HK-2 (cell line): ENCODE measurements around the gene SMYD4.

ENCODE experiments used
- DNase-seq: peaks from one replicate; pipeline ENCODE4 v3.0.0-alpha.2; 2018; ENCODE audit not compliant: unreplicated experiment

SMYD4 gene

DNA sequence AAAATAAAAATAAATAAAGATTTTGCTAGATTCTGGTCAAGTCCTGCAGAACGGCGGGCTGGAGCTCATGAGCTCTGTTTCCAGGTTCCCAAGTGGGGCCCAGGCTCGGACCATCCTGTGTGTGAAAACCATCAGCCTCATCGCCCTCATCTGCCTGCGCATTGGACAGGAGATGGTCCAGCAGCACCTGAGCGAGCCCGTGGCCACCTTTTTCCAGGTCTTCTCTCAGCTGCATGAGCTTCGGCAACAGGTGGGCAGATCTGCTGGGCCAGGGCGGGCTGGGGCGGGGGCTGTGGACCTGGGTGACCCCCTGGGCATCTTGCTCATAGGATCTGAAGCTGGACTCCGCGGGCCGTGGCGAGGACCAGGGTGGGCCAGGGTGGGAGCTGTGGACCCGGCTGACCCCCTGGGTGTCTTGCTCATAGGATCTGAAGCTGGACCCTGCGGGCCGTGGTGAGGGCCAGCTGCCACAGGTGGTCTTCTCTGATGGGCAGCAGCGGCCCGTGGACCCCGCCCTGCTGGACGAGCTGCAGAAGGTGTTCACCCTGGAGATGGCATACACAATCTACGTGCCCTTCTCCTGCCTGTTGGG lies 97.4 kb downstream of the SMYD4 start:
- DNase-seq, result no peak

DNA sequence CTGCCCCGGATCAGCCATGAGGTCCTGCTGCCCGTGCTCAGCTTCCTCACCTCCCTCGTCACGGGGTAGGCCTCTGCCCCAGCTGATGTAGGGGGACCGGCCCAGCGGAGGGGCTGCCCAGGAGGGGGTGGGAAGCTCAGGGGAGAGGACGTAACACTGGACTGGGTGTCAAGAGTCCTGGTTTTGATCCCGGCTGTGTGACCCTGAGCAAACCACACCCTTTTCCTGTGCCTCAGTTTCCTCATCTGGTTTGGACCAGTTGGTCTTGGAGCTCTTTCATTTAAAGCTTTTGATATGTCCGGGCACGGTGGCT lies 98.6 kb downstream of the SMYD4 start:
- DNase-seq, result no peak

DNA sequence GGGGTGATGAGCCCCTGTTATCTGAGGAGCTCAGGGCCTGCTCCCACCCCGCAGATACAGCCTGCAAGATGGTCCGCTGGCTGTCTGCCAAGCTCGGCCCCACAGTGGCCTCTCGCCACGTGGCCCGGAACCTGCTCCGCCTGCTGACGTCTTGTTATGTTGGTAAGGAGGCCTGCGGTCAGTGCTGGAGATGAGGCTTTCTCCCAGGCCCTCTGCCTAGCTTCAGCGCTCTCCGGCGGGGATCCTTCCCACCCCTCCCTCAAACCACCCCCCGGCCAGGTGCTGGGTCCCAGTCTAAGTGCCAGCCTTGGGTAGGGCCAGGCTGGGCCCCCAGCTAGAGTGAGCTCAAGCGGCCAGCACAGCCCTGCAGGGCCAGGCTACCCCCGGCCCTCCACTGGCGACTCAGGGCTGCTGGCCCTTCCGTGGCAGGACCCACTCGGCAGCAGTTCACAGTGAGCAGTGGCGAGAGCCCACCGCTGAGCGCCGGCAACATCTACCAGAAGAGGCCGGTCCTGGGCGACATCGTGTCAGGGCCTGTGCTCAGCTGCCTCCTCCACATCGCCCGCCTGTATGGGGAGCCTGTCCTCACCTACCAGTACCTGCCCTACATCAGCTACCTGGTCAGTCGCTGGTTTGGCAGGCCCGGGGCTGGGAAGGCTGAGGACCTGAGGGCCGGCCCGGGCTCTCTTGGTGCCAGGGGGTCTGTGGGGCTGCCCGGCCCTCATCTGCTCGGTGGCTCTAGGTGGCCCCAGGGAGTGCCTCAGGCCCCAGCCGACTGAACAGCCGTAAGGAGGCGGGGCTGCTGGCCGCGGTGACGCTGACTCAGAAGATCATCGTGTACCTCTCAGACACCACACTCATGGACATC lies 99.1 kb downstream of the SMYD4 start:
- DNase-seq, result peak; percentile 93

DNA sequence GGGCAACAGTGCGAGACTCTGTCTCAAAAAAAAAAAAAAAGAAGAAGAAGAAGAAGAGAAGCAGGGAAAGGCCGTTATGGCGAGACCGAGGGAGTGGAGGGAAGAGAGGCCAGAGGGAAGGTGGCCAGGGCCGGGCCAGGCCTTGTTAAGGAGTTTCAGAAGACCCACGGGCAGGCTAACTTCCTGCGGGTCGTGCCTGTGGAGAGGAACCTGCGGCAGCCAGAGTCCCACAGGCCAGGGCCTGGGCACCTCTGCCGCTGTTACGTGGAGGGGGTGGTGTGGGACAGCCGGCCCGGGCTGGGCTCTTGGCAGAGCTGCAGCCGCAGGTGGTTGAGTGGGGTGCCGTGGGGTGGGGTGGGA lies 99.8 kb downstream of the SMYD4 start:
- DNase-seq, result no peak
